GM12878 (cell line): ENCODE data around the gene NCR3LG1. TPM values are rescaled to one million over a fixed set of nuclear protein-coding genes. Genes with fewer than 3 reads are reported as not detected.

Experiments used
- ATAC-seq: fragments of 200-7000 bp; cut with Tn5 transposase; 3 replicates; pipeline ENCODE4 v1.9.1; 2020; ENCODE audit warnings: mild to moderate bottlenecking, moderate library complexity
- BruUV-seq: library from RNA; stranded (reverse); fragments of 400-500 nt; replicated peaks from 2 replicates; lab custom pipeline; 2021; lab: Mats Ljungman, UMichigan
- CTCF ChIA-PET: fragments of 300-600 bp; sonication (Branson Sonifier 250); formaldehyde crosslinking; extraction: SDS; loops from one replicate; lab custom pipeline; 2021; ENCODE audit warnings: inconsistent platforms; lab: Yijun Ruan, JAX
- POLR2A ChIA-PET: fragments of 350-600 bp; formaldehyde crosslinking; extraction: SDS; loops from one replicate; lab custom pipeline; 2021; ENCODE audit warnings: inconsistent platforms; lab: Charles Lee
- RAD21 ChIA-PET: fragments of 300-600 bp; sonication (Branson Sonifier 250); formaldehyde crosslinking; loops from one replicate; lab custom pipeline; 2023; ENCODE audit warnings: antibody characterized with exemption; ENCODE audit not compliant: unreplicated experiment; lab: Charles Lee
- SMC1A ChIA-PET: fragments of 300-600 bp; sonication (Branson Sonifier 250); formaldehyde crosslinking; loops from one replicate; lab custom pipeline; 2023; ENCODE audit not compliant: unreplicated experiment, uncharacterized antibody; lab: Charles Lee
- DNase-seq: peaks from one replicate; pipeline ENCODE4 v3.0.0-alpha.2; 2011; ENCODE audit warnings: low read depth, low spot score
- FAIRE-seq: peaks from 3 replicates; lab custom pipeline; 2011; peaks lifted over from hg19 to GRCh38; lab: Jason Lieb, UNC
- H2AFZ ChIP-seq: 2 replicates; pipeline ENCODE4 v1.6.0; 2011; ENCODE audit warnings: low read depth, low read length, control low read depth; ENCODE audit not compliant: control insufficient read depth
- H3K27ac ChIP-seq: 2 replicates; pipeline ENCODE4 v1.5.1; 2011; ENCODE audit warnings: control low read depth; ENCODE audit not compliant: control insufficient read depth, insufficient read depth
- H3K27me3 ChIP-seq, 2 experiments: replicated peaks in 1 of 2; 2 replicates each; pipeline versions ENCODE4 v1.6.0 to v1.6.1; 2011; ENCODE audit warnings: low read length in 1 of 2; ENCODE audit not compliant: control insufficient read depth in 2 of 2, insufficient read depth in 2 of 2
- H3K36me3 ChIP-seq, 2 experiments: 2 replicates each; pipeline ENCODE4 v1.5.1; 2011; ENCODE audit warnings: low read length in 1 of 2; ENCODE audit not compliant: control insufficient read depth in 2 of 2, insufficient read depth in 2 of 2
- H3K4me1 ChIP-seq: 2 replicates; pipeline ENCODE4 v1.6.1; 2011; ENCODE audit warnings: mild to moderate bottlenecking, low read length, moderate library complexity, mixed read lengths; ENCODE audit not compliant: control insufficient read depth, insufficient read depth
- H3K4me2 ChIP-seq: 2 replicates; pipeline ENCODE4 v1.6.0; 2011; ENCODE audit warnings: control low read depth; ENCODE audit not compliant: control insufficient read depth, insufficient read depth
- H3K4me3 ChIP-seq: fragments of 200-600 bp; sonication (generic); 2 replicates; pipeline ENCODE4 v1.5.1; 2016
- H3K79me2 ChIP-seq: 2 replicates; pipeline ENCODE4 v1.6.0; 2011; ENCODE audit warnings: low read length; ENCODE audit not compliant: control insufficient read depth, insufficient read depth
- H3K9ac ChIP-seq: 2 replicates; pipeline ENCODE4 v1.8.0; 2011; ENCODE audit warnings: low read length, control low read depth, mixed read lengths; ENCODE audit not compliant: control insufficient read depth, insufficient read depth
- H3K9me3 ChIP-seq: replicated peaks from 3 replicates; pipeline ENCODE4 v1.5.1; 2011; ENCODE audit warnings: mild to moderate bottlenecking, low read length; ENCODE audit not compliant: control insufficient read depth, insufficient read depth
- H4K20me1 ChIP-seq: 2 replicates; pipeline ENCODE4 v1.6.0; 2011; ENCODE audit not compliant: control insufficient read depth, insufficient read depth
- CBX3 ChIP-seq: fragments of 200-600 bp; sonication (generic); IDR thresholded peaks from 2 replicates; pipeline ENCODE4 v1.6.1; 2016; ENCODE audit warnings: low read depth, borderline replicate concordance
- CEBPZ ChIP-seq: fragments of 150-350 bp; IDR thresholded peaks from 2 replicates; pipeline ENCODE4 v1.6.1; 2016; ENCODE audit warnings: low read depth, low read length
- CHD2 ChIP-seq: IDR thresholded peaks from 2 replicates; pipeline ENCODE4 v1.6.1; 2011; ENCODE audit warnings: low read depth, low read length, improper control_type of control experiment, borderline replicate concordance
- FOS ChIP-seq: IDR thresholded peaks from 3 replicates; pipeline ENCODE4 v1.6.1; 2011; ENCODE audit warnings: borderline replicate concordance; ENCODE audit not compliant: insufficient read length; ENCODE audit errors: extremely low read depth
- HDAC6 ChIP-seq: fragments of 200-600 bp; sonication (generic); IDR thresholded peaks from one replicate; pipeline ENCODE4 v1.8.0; 2017; ENCODE audit warnings: antibody characterized with exemption; ENCODE audit not compliant: unreplicated experiment
- POLR2AphosphoS5 ChIP-seq: IDR thresholded peaks from 2 replicates; pipeline ENCODE4 v1.6.1; 2011; ENCODE audit warnings: mild to moderate bottlenecking, low read length, inconsistent platforms
- RELA ChIP-seq: fragments of 450-650 bp; IDR thresholded peaks from 2 replicates; pipeline ENCODE4 v1.8.0; 2014; ENCODE audit warnings: borderline replicate concordance; ENCODE audit not compliant: partially characterized antibody
- RELB ChIP-seq: fragments of 450-650 bp; IDR thresholded peaks from 2 replicates; pipeline ENCODE4 v1.6.1; 2017; ENCODE audit warnings: low read depth, mild to moderate bottlenecking, moderate library complexity
- SIN3A ChIP-seq: IDR thresholded peaks from 2 replicates; pipeline ENCODE4 v1.6.1; 2012; ENCODE audit warnings: low read depth, low read length, improper control_type of control experiment
- SREBF1 ChIP-seq: IDR thresholded peaks from 2 replicates; pipeline ENCODE4 v1.6.1; 2012; ENCODE audit warnings: mild to moderate bottlenecking, low read length
- USF2 ChIP-seq: IDR thresholded peaks from 2 replicates; pipeline ENCODE4 v1.6.1; 2011; ENCODE audit warnings: low read depth, low read length, improper control_type of control experiment, borderline replicate concordance
- ZNF274 ChIP-seq: IDR thresholded peaks from one replicate; pipeline ENCODE4 v1.8.0; 2011; ENCODE audit not compliant: insufficient read length, insufficient read depth
- WGBS: methylation state at CpG from one replicate; pipeline ENCODE4 v1.1.6; 2016; ENCODE audit warnings: low lambda C conversion rate; ENCODE audit not compliant: insufficient replicate concordance, insufficient coverage; ENCODE audit errors: missing lambda C conversion rate; 5-methylcytosine and 5-hydroxymethylcytosine counted together
- in situ Hi-C: fragments of 300-500 bp; cut with MboI; formaldehyde crosslinking; loops from 9 replicates; pipeline ENCODE4 v1.14.3; 2018; ENCODE audit warnings: mixed read lengths
- intact Hi-C: fragments of 100-400 bp; cut with micrococcal nuclease; formaldehyde crosslinking; loops from one replicate; pipeline ENCODE4 v1.14.2; 2022; ENCODE audit not compliant: unreplicated experiment
- polyA plus RNA-seq, 11 experiments: library from polyadenylated mRNA; depleted of rRNA in 4 of 11; unstranded in 6 of 11; stranded (reverse) in 5 of 11; fragments of >200 nt; fragmentation: Nextera tagmentation in 4 of 11; fragmentation: Illumina TruSeq in 1 of 11; extraction: Ambion mirVana in 4 of 11; extraction: Trizol in 1 of 11; gene quantifications; 1 replicate in 1 of 11; 2 replicates in 10 of 11; pipeline versions ENCODE4 v1.2.1 to v1.2.3, GENCODE V29; 2011 to 2016; ENCODE audit warnings: inconsistent platforms in 2 of 11, missing spikeins in 2 of 11, low read depth in 1 of 11
- total RNA-seq, 4 experiments: library from RNA; depleted of rRNA in 3 of 4; stranded (reverse); fragments of >200 nt in 3 of 4; fragmentation: Illumina TruSeq in 1 of 4; extraction: Trizol in 1 of 4; gene quantifications; 2 replicates each; pipeline versions ENCODE4 v1.2.1 to v1.2.3, GENCODE V29; 2013 to 2021
- TF ChIP-seq, protein P1 (sequence below): fragments of 450-650 bp; IDR thresholded peaks from 2 replicates; pipeline ENCODE4 v1.6.1; 2016; ENCODE audit warnings: mild to moderate bottlenecking, moderate library complexity, borderline replicate concordance

Gene NCR3LG1
- total and polyA plus RNA-seq, 10 of the 15 experiments (the other 5 are each of a cell fraction or from before 2014, with no cell fraction given) = under 0.01 to 0.18 (median 0.11) TPM; not detected in 2

DNA sequence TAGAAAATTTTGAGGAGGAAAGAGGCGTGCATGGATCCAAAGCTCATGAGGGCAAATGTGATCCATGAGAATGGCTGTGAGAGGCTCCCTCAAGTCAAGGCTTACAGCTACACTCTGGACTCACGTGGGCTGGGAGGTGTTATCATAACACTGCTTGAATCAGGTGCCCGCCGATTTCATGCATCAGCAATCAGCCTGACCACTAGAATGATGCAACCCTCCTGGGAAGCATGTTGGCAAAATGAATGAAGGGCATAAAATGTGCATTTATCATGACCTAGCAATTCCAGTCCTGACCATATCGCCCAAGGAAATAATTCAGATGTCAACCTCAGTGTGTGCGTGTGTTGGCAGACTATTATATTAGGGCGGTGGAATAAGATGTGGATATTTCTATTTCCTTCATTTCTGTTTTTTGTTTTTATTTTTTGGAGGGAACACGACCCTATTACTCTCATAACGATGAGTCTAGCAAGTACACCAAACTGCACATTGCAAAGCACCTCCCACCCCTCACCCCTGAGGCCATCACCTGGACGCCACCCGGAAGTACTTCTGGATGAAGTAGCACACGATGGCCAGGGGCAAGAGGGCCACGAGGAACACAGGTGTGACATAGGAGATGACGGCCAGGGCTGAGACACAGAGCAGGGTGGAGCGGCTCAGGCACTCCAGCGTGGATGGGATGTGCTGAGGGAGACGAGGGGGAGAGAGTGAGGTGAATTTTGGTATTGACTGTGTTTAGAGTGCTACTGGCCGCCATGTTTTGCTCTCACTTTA is 52.6 kb downstream of the NCR3LG1 start:
- no peak overlapping the region for H3K4me2 ChIP-seq
- in situ Hi-C loops (no loop called here), intact Hi-C loops (no loop called here)
- TF ChIP-seq USF2 (no peak), FOS (no peak), SREBF1 (no peak), POLR2AphosphoS5 (no peak), CEBPZ (no peak), RELA (no peak), RELB (no peak), HDAC6 (no peak), SIN3A (no peak), CHD2 (no peak), ZNF274 (no peak), CBX3 (no peak)
- TF ChIP-seq, protein P1, sequence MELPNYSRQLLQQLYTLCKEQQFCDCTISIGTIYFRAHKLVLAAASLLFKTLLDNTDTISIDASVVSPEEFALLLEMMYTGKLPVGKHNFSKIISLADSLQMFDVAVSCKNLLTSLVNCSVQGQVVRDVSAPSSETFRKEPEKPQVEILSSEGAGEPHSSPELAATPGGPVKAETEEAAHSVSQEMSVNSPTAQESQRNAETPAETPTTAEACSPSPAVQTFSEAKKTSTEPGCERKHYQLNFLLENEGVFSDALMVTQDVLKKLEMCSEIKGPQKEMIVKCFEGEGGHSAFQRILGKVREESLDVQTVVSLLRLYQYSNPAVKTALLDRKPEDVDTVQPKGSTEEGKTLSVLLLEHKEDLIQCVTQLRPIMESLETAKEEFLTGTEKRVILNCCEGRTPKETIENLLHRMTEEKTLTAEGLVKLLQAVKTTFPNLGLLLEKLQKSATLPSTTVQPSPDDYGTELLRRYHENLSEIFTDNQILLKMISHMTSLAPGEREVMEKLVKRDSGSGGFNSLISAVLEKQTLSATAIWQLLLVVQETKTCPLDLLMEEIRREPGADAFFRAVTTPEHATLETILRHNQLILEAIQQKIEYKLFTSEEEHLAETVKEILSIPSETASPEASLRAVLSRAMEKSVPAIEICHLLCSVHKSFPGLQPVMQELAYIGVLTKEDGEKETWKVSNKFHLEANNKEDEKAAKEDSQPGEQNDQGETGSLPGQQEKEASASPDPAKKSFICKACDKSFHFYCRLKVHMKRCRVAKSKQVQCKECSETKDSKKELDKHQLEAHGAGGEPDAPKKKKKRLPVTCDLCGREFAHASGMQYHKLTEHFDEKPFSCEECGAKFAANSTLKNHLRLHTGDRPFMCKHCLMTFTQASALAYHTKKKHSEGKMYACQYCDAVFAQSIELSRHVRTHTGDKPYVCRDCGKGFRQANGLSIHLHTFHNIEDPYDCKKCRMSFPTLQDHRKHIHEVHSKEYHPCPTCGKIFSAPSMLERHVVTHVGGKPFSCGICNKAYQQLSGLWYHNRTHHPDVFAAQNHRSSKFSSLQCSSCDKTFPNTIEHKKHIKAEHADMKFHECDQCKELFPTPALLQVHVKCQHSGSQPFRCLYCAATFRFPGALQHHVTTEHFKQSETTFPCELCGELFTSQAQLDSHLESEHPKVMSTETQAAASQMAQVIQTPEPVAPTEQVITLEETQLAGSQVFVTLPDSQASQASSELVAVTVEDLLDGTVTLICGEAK = no peak
- no peaks in the 10 kb centered on the region for H3K79me2 ChIP-seq
- no peaks in the 10 kb centered on the region for H3K9me3 ChIP-seq
- ATAC-seq (no peak), DNase-seq (no peak), FAIRE-seq (no peak)
- H3K4me1 ChIP-seq = peaks cover 9% of the 10 kb centered on the region
- H3K27me3 ChIP-seq = no peaks in the 10 kb centered on the region
- no peaks in the 10 kb centered on the region for H4K20me1 ChIP-seq
- ChIA-PET CTCF (no interaction called here), RAD21 (no interaction called here), SMC1A (no interaction called here), POLR2A (no interaction called here)
- BruUV-seq = no TSS peak
- 44% methylated on average over 18 of the region's 18 CpGs for WGBS
- no peak overlapping the region for H2AFZ ChIP-seq
- H3K36me3 ChIP-seq = no peaks in the 10 kb centered on the region
- no peak overlapping the region for H3K27ac ChIP-seq
- H3K9ac ChIP-seq = no peak overlapping the region
- H3K4me3 ChIP-seq = no peak overlapping the region
